Common myeloid progenitor, CD34-positive (primary cell): ENCODE measurements around the gene CARM1.
A peak's percentile ranks its signal among the peaks of the same experiment; 100 is the strongest.
"Not testable (repeated sequence)": the region's sequence is repeated elsewhere in the genome, so short reads cannot be mapped to it uniquely, and the experiment has no call there.

Experiments
- CTCF ChIA-PET: fragments of 350-600 bp; sonication (Branson Sonifier 250); formaldehyde crosslinking; loops from one replicate; lab custom pipeline; 2021; ENCODE audit warnings: antibody characterized with exemption; lab: Charles Lee
- POLR2A ChIA-PET: fragments of 350-600 bp; sonication (Branson Sonifier 250); formaldehyde crosslinking; loops from one replicate; lab custom pipeline; 2021; ENCODE audit warnings: antibody characterized with exemption; lab: Charles Lee
- DNase-seq, 3 donors: peaks; one replicate each; pipeline versions ENCODE4 v3.0.0 to v3.0.0-alpha.2; 2013
- H3K27ac ChIP-seq, 2 experiments: 1 replicate in 1 of 2; 2 replicates in 1 of 2; pipeline ENCODE4 v1.7.0; 2013; ENCODE audit warnings: inconsistent platforms in 2 of 2, low read length in 2 of 2, mild to moderate bottlenecking in 2 of 2, low read depth in 1 of 2, moderate library complexity in 1 of 2; ENCODE audit not compliant: severe bottlenecking in 2 of 2, insufficient read depth in 1 of 2, poor library complexity in 1 of 2
- H3K27me3 ChIP-seq, 5 experiments: replicated peaks in 2 of 5; 1 replicate in 3 of 5; 2 replicates in 2 of 5; pipeline versions ENCODE4 v1.6.1 to v1.7.0; 2013; ENCODE audit warnings: low read length in 4 of 5, mild to moderate bottlenecking in 2 of 5, moderate library complexity in 2 of 5, inconsistent platforms in 1 of 5; ENCODE audit not compliant: insufficient read depth in 5 of 5, control insufficient read depth in 4 of 5
- H3K36me3 ChIP-seq, 4 experiments: 1 replicate in 2 of 4; 2 replicates in 2 of 4; pipeline versions ENCODE4 v1.6.1 to v1.7.0; 2013; ENCODE audit warnings: low read length in 3 of 4, control low read depth in 1 of 4, mild to moderate bottlenecking in 1 of 4; ENCODE audit not compliant: control insufficient read depth in 4 of 4, insufficient read depth in 4 of 4
- H3K4me1 ChIP-seq, 4 experiments: 1 replicate in 3 of 4; 2 replicates in 1 of 4; pipeline versions ENCODE4 v1.6.1 to v1.7.1; 2013; ENCODE audit warnings: low read length in 3 of 4, mild to moderate bottlenecking in 3 of 4, control low read depth in 1 of 4, inconsistent platforms in 1 of 4, moderate library complexity in 1 of 4; ENCODE audit not compliant: control insufficient read depth in 4 of 4, insufficient read depth in 4 of 4; ENCODE audit errors: control extremely low read depth in 1 of 4
- H3K4me3 ChIP-seq, 7 experiments: 1 replicate in 4 of 7; 2 replicates in 3 of 7; pipeline versions ENCODE4 v1.5.1 to v1.7.0; 2013; ENCODE audit warnings: mild to moderate bottlenecking in 7 of 7, low read length in 6 of 7, moderate library complexity in 6 of 7, inconsistent platforms in 2 of 7, low read depth in 2 of 7, control low read depth in 1 of 7; ENCODE audit not compliant: insufficient read depth in 4 of 7, control insufficient read depth in 1 of 7; ENCODE audit errors: extremely low read depth in 1 of 7
- H3K9me3 ChIP-seq, 5 experiments: 1 replicate in 4 of 5; 2 replicates in 1 of 5; pipeline versions ENCODE4 v1.6.1 to v1.7.1; 2013; ENCODE audit warnings: low read length in 4 of 5, mild to moderate bottlenecking in 2 of 5, inconsistent platforms in 1 of 5, low read depth in 1 of 5, moderate library complexity in 1 of 5; ENCODE audit not compliant: control insufficient read depth in 4 of 5, insufficient read depth in 2 of 5; ENCODE audit errors: control extremely low read depth in 1 of 5
- WGBS: methylation state at CpG from one replicate; pipeline ENCODE4 v1.1.5; 2013; ENCODE audit not compliant: insufficient coverage; 5-methylcytosine and 5-hydroxymethylcytosine counted together

Gene CARM1

GRCh38 chr19:10835754-10836478 is 35.4 kb upstream of the CARM1 start, which contains the start of gene TMED1:
TSS of gene TMED1 (minus strand) at chr19:10836212. CDS start at chr19:10836191, 21 bp downstream.
- H3K4me3 ChIP-seq, result peak within 1 kb of the TSS; percentile 74 to 91 (median 82)
- no peaks in the 10 kb centered on the region for H3K27me3 ChIP-seq
- WGBS, result 0% methylated on average over 50 of the region's 50 CpGs
- peaks cover 0 to 15% (median 14%) of the 10 kb centered on the region in 4 experiments for H3K4me1 ChIP-seq
- peaks cover 8 to 35% (median 20%) of the 10 kb centered on the region in 4 experiments for H3K36me3 ChIP-seq
- H3K9me3 ChIP-seq, result peaks cover 0 to 3% (median 0%) of the 10 kb centered on the region in 5 experiments
- H3K27ac ChIP-seq, result peak within 1 kb of the TSS; percentile 99 to 100
- peak; percentile 99 to 100 (median 100) for DNase-seq
- CTCF ChIA-PET, result interaction anchor here (0.5 to 2.8 kb wide), 16 partner anchors 9 to 325 kb away, joined by 3 to 18 read pairs (median 4); partner anchors contain the start of genes DNM2 and QTRT1
- POLR2A ChIA-PET, result interaction anchor here (0.5 to 1.4 kb wide), 6 partner anchors 35 to 412 kb away, joined by 3 to 8 read pairs (median 4); partner anchors contain the start of genes CARM1 and DNM2

GRCh38 chr19:10836479-10837330 is 34.6 kb upstream of the CARM1 start:
- peak overlapping the region in 6 of 7 experiments; percentile 74 to 90 (median 80) for H3K4me3 ChIP-seq
- no peaks in the 10 kb centered on the region for H3K27me3 ChIP-seq
- peak overlapping the region; percentile 99 to 100 for H3K27ac ChIP-seq
- peaks cover 8 to 28% (median 16%) of the 10 kb centered on the region in 4 experiments for H3K36me3 ChIP-seq
- H3K4me1 ChIP-seq, result peaks cover 0 to 15% (median 14%) of the 10 kb centered on the region in 4 experiments
- 34% methylated on average over 23 of the region's 38 CpGs for WGBS
- DNase-seq, result peak; percentile 87 to 94 (median 93)
- ChIA-PET POLR2A (interaction anchor here (1.0 to 1.4 kb wide), 3 partner anchors 35 to 413 kb away, joined by 3 to 8 read pairs (median 4); partner anchors contain the start of genes CARM1 and DNM2), CTCF (interaction anchor here (0.7 to 2.8 kb wide), 13 partner anchors 9 to 136 kb away, joined by 3 to 18 read pairs (median 5); partner anchors contain the start of genes DNM2 and QTRT1)
- H3K9me3 ChIP-seq, result peaks cover 0 to 3% (median 0%) of the 10 kb centered on the region in 5 experiments

GRCh38 chr19:10837649-10838048 is 33.7 kb upstream of the CARM1 start:
- H3K27ac ChIP-seq, POLR2A ChIA-PET, H3K9me3 ChIP-seq, H3K27me3 ChIP-seq, H3K4me3 ChIP-seq, DNase-seq: not testable (repeated sequence)
- peaks cover 0 to 15% (median 14%) of the 10 kb centered on the region in 4 experiments for H3K4me1 ChIP-seq
- H3K36me3 ChIP-seq, result peaks cover 6 to 18% (median 9%) of the 10 kb centered on the region in 4 experiments
- CTCF ChIA-PET, result interaction anchor here (0.6 to 2.8 kb wide), 6 partner anchors 8 to 120 kb away, joined by 3 to 18 read pairs (median 4); partner anchors contain the start of gene DNM2
- 97% methylated on average over 6 of the region's 7 CpGs for WGBS

DNA sequence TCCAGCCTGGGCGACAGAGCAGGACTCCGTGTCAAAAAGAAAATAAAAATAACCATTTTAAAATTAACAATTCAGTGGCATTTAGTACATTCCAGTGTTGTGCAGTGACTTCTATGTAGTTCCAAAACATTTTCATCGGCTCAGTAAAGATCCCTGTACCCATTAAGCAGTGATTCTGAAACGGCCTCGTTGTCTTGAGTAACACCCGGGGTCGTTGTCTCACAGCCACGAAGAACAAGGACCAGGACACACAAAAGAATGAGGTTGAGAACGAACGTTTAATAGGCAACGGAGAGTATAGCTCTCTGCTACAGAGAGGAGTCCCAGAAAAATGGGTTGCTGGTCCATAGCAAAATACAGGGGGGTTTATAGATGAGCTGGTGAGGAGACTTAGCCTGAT is 33.0 kb upstream of the CARM1 start:
- Histone ChIP-seq H3K27ac (no peak overlapping the region), H3K36me3 (peaks cover 0 to 11% (median 4%) of the 10 kb centered on the region in 4 experiments), H3K4me1 (peaks cover 0 to 15% (median 14%) of the 10 kb centered on the region in 4 experiments), H3K9me3 (peaks cover 0 to 3% (median 0%) of the 10 kb centered on the region in 5 experiments), H3K4me3 (no peak overlapping the region), H3K27me3 (no peaks in the 10 kb centered on the region)
- ChIA-PET POLR2A (no interaction called here), CTCF (interaction anchor here (0.6 to 1.9 kb wide), 6 partner anchors 8 to 28 kb away, joined by 3 to 6 read pairs (median 4); no protein-coding TSS in a partner anchor)
- no peak for DNase-seq
- 98% methylated on average over 11 of the region's 11 CpGs for WGBS

DNA sequence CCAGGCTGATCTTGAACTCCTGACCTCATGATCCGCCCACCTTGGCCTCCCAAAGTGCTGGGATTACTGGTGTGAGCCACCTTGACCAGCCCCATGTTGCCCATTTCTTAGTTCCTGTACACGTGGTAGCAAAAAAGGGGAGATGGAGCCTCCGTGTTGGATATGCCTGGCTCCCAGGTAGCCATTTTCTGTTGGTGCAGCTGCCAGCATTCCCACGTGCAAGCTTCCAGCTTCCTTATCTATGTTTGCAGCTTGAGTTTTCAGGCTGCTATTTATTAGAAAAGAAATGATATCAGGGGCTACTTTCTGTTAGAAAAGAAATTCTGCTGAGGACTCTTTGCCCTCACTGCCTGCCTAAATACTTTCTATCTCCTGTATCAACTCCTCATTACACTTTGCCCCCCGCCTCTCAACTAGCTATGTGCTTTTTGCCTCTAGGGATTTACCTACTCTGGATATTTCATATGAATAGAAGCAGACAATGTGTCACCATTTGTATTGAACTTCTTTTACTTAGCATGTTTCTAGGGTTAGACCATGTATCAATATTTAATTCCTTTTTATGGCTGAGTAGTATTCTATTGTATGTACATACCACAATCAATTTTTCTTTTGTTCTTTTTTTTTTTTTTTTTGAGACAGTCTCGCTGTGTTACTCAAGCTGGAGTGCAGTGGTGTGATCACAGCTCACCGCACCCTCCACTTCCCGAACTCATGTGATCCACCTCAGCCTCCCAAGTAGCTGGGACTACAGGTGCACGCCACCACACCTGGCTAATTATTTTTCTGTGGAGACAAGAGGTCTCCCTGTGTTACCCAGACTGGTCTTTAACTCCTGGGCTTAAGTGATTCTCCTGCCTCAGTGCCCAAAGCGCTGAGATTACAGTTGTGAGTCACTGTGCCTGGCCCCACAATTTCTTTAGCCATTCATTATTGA is 32.0 kb upstream of the CARM1 start:
- Histone ChIP-seq H3K36me3 (peaks cover 0 to 6% (median 0%) of the 10 kb centered on the region in 4 experiments), H3K4me3 (no peak overlapping the region), H3K9me3 (peaks cover 0 to 3% (median 0%) of the 10 kb centered on the region in 5 experiments), H3K27ac (no peak overlapping the region), H3K4me1 (peaks cover 0 to 15% (median 14%) of the 10 kb centered on the region in 4 experiments), H3K27me3 (no peaks in the 10 kb centered on the region)
- peak in 2 of 3 donors; percentile 19 to 53 for DNase-seq
- ChIA-PET POLR2A (no interaction called here), CTCF (interaction anchor here (0.8 to 1.4 kb wide), 7 partner anchors 11 to 124 kb away, joined by 3 to 5 read pairs (median 3); no protein-coding TSS in a partner anchor)
- WGBS, result 70% methylated on average over 8 of the region's 10 CpGs
